GM19438 (cell line): ENCODE data around the gene HGFAC.

Source experiments
- ATAC-seq: cut with Tn5 transposase; IDR thresholded peaks from one replicate; pipeline ENCODE4 v1.9.1; 2021; ENCODE audit warnings: low read depth; ENCODE audit not compliant: unreplicated experiment

HGFAC gene

GRCh38 chr4:3484057-3484973 lies 42.5 kb downstream of the HGFAC start:
- no peak for ATAC-seq

- ATAC-seq, result no peak
Measured at GRCh38 chr4:3485011-3485791, 43.4 kb downstream of the HGFAC start.

GRCh38 chr4:3485886-3486540 lies 44.2 kb downstream of the HGFAC start:
- no peak for ATAC-seq

- ATAC-seq, result no peak
Measured at GRCh38 chr4:3486541-3487540, 45.1 kb downstream of the HGFAC start.

GRCh38 chr4:3487861-3488260 lies 46.1 kb downstream of the HGFAC start:
- ATAC-seq, result no peak

GRCh38 chr4:3488820-3489219 lies 47.1 kb downstream of the HGFAC start:
- ATAC-seq, result no peak

GRCh38 chr4:3489451-3489962 lies 47.7 kb downstream of the HGFAC start:
- ATAC-seq, result no peak

- no peak for ATAC-seq
Measured at GRCh38 chr4:3491681-3492405, 50.1 kb downstream of the HGFAC start.

- no peak for ATAC-seq
Measured at GRCh38 chr4:3492741-3493719, 51.3 kb downstream of the HGFAC start.

- no peak for ATAC-seq
Measured at GRCh38 chr4:3493720-3494461, 52.1 kb downstream of the HGFAC start.

GRCh38 chr4:3494462-3494871 lies 52.7 kb downstream of the HGFAC start:
- no peak for ATAC-seq

GRCh38 chr4:3495204-3495975 lies 53.6 kb downstream of the HGFAC start:
- ATAC-seq, result no peak

- ATAC-seq, result no peak
Measured at GRCh38 chr4:3496021-3496420, 54.3 kb downstream of the HGFAC start.

- ATAC-seq, result no peak
Measured at GRCh38 chr4:3497095-3497494, 55.3 kb downstream of the HGFAC start.

- no peak for ATAC-seq
Measured at GRCh38 chr4:3497523-3498389, 56.0 kb downstream of the HGFAC start.

GRCh38 chr4:3498407-3498806 lies 56.6 kb downstream of the HGFAC start:
- ATAC-seq, result no peak
